ENCODE measurements around the gene TMEM54.

Gene TMEM54

DNA sequence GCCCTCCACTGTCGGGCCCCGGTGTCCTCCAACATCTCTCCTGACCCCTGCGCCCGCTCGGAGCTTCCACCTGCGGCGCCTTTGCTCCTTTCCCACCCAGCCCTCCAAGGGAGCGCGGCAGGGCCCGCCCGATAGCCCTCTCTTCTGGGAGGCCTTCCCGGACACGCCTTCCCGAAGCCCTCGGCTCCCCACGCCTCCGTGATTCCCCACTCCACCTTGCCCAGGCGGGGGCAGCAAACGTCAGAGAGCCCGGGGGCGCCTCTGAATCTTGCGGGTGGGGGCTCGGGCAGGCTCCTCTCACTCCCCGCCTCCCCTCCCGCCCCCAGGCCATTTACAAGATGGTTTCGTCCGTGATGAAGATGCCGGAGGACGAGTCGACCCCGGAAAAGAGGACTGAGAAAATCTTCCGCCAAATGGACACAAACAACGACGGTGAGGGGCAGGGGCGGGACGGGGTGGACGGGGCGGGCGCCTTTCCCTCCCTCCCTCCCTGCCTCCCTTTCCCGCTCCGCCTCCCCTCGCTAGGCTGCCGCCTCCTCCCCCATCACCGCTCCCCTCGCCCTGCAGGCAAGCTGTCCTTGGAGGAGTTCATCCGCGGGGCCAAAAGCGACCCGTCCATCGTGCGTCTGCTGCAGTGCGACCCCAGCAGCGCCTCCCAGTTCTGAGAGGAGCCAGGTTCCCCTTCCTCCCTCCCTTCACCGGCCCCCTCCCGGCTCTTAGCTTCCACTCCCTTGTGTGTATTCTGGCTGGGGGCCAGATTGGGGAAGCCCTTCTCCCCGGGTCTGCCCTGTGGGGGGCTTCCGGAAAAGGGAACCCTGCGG is 7.8 kb downstream of the TMEM54 start:
- peak; percentile 65 for DNase-seq

DNA sequence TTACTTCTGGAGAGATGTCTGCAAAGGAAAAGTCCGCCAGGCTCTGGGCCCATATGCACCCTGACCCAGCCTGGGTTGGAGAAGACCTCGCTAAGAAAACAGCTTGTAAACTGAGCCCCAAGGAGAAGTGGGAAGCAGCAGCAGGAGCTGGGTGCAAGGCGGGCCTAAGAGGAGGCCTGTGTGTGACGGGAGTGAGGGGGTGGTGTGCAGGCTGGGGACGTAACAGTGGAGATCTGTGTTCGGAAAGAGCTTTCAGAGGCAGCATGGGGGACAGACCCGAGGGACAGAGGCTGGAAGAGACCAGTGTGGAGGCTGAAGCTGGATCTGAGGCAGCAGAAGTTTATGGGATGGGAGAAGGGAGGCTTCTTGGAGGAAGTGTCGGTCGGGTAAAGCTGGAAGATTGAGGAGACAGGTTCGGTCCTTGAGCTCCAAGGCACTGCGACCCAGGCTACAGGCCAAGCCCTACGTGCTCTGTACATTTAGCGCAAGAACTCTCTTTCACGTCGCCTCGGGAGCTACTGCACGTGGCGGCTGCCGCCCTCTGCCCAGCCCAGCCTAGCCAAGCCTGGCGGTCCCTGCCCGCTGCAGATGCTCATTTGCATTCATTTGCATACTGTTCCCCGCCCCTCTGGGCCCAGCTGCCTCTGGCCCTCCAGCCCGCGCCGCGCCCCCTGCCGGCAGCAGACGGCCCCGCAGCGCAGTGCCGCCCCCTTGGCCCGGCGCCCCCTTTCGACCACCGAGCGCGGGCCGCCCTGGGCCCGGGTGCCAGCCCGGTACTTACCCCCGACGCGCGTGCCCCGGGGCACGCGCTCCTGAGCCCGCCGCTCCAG is 8.6 kb downstream of the TMEM54 start:
- DNase-seq: peak; percentile 68

DNA sequence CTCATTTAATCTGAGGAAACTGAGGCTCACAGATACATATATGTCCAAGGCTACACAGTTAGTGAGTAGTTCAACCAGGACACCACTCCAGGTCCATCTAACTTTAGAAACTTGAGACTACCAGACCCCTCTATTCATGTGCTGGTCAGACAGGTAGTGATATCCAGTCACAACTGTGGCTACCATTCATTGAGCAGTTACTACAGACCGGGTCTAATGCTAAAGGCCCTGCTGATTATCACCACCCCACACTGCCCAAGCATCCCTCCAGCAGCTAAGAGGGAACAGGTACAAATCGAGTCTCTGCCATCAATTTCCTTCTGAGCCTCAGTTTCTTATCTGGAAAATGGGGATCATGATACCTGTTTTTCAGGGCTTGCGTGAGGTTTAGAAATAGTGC is 9.6 kb downstream of the TMEM54 start:
- no peak for DNase-seq

DNA sequence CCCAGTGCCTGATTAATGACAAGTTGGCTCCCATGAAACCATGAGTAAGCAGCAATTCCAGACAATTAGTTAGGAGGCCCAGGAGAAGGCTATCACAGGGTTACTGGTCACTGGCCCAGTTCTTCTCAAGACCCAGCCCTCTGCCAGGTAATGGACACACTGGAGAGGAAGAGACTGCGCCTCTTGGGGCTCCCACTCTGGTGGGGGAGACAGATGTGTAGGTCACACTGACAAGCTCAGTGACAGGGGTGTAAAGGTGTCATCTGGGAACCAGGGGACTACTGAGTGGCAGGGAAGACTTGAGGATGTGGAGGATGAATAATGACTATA is 10.0 kb downstream of the TMEM54 start:
- no peak for DNase-seq

DNA sequence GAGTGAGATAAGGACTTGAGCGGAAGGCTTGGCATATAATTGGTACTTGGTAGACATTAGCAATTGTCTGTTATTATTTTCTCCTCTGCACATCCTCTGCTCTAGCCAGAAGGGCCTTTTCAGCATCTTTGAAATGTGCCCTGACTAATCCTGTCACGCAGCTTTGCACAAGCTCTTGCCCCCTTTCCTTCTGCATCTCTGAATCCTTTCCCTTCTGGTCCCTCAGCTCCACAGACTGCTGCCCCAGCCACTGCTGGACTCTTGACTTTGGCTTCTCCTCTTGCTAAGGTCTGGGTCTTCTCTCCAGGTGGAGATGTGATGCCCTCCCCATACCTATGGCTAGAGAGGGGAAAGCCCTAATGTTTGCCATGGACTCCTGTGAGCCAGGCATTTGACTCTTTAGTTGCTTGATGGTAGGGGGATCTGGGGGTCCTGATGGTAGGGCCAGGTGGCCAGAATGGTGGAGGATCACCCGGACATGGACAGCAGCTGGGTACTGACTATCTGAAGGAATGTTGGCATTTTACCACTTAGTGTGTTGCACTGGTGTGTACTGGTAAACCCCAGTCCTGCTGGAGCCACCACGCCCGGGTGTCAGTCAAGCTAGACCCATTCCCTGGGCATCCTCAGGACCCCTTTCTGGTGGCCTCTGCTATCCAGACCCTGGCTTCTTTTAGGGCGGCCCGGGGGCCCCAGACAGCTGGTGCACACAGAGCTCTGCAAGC is 10.5 kb downstream of the TMEM54 start:
- DNase-seq: no peak

- DNase-seq: no peak
Measured at GRCh38 chr1:32889731-32890278, 11.4 kb downstream of the TMEM54 start.

GRCh38 chr1:32888677-32889420 is 12.3 kb downstream of the TMEM54 start:
- no peak for DNase-seq

- DNase-seq: no peak
Measured at GRCh38 chr1:32888134-32888533, 13.1 kb downstream of the TMEM54 start.

- no peak for DNase-seq
Measured at GRCh38 chr1:32887623-32888022, 13.6 kb downstream of the TMEM54 start.

DNA sequence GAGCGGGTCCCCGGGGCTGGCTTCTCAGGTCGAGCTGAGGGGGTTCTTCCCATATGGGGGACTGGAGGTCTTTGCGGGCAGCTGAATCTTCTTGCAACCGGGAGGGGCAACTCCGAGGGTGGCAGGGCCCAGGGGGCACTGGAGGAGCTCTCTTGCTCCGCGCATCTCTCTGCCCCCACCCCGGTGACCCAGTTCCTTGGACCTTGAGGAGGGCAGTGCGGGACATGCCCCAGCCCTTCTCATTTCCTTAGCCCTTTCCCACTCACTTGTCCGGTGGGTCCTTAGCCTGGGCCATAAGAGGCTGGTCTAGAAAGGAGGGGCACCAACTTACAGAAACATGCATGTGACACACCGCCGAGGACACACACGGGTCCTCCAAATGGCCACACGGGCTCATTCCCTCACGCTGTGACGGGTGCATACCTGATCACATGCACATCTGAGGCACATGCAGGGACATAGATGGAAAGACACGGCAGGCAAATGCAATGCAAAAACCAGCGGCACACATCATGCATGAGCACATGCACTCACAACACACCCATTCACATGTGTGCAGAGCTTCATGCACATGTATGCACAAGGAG is 14.3 kb downstream of the TMEM54 start:
- DNase-seq: no peak

DNA sequence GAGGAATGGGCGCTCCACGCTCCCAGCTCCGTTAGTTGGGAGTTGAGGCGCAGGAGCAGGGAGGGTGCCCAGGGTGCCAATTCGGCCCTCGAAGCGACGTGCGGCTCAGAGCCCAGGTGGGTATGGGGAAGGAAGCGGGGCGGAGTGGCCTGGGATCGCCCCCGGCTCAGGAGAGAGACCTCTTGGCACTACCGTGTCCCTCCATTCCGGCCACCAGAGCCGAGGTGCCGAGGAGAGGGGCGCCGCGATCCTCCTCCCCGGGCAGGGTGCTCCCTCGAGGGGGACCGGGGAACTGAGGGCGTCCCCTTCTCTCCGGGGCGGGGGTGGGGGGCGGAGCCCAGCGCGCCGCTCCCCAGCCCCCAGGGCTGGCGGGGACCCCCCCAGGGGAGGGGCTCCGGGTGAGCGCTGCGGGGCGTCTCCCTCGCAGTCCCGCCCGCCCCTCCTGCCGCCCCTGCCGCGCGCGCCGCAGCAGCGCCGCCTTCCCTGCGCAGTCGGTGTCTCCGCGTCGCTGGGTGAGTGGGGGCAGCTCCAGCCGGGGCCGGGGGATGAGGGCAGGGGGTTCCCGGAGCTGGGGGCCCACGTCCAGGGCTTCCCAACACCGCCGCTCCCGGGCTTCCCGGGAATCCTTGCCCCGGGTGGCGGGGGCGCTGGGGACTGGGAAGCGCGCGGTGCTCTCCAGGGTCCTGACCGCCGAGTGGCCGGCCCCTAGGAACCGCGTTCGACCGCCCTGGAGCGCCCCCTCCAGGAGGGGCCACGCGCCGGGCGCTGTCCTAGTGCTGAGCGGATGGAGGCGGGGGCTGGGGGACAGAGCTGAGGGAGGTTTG is 15.0 kb downstream of the TMEM54 start, which contains the start of gene HPCA:
Gene HPCA, plus strand, starts transcription at position 488 of the 824 bp plus-strand sequence. CDS start 2,408 bp downstream, outside the sequence.
- DNase-seq: peak; percentile 25

GRCh38 chr1:32885676-32886003 is 15.5 kb downstream of the TMEM54 start:
- DNase-seq: no peak

GRCh38 chr1:32884726-32885125 is 16.5 kb downstream of the TMEM54 start:
- no peak for DNase-seq

DNA sequence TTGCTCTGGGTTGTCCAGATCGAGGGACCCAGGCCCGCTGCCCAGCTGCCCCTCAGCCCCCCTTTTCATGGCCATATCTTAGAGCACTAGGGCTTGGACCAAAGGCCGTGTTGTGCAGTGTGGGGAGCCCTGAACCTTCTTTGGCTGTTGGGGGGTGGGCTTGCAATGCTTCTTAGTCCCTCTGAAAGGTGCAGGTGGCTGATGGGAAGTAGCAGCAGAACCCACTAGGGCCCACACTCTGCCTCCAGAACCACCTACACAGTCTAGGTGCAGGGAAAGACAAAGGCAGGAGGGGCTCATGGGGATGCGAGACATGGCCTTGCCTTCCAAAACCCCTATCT is 17.2 kb downstream of the TMEM54 start:
- no peak for DNase-seq

GRCh38 chr1:32883338-32884031 is 17.7 kb downstream of the TMEM54 start:
- DNase-seq: no peak

DNA sequence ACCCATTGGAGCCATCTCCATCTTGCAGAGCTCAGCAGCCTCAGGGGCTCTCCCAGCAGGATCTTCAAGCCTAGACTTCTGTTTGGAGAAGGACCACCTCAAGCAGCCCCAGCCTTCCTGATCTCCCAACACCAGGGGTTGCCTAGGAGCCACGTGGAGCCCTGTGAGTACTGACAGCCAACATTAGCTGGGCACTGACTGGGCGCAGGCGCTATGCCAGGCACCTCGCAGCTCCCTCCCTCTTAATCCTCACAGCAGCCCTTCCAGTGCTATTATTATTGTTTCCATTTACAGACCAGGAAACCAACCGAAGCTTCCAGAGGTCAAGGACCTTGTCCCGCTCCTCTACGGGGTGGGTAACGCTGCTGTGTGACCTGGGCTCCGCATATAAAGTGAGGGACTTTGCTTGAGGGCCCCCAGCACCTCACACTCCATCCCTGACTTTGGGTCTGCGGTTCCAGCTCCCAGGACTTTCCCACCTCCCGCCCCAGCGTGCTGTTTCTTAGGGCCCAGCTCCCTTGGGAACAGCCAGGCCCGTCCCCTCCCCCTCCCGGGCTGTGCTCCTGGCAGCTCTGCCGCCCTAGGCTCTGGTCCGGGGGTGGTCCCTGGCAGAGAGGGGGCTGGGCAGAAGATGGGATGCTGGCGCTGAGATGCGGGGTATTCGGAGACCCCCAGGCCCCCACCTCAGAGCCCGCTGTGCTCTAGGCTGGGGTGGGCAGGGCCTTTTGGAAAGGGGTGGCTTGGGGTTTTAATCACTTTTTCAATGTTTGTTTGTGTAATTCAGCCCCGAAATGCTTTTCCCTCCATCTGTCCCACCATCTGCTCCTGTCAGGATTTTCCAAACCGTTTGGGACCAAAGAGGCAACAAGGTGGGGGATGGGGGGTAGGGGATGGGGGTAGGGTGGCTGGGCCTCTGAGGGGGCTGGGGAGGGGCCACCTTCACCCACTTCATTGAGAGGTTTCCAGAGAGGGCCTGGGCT is 19.0 kb downstream of the TMEM54 start:
- no peak for DNase-seq

- no peak for DNase-seq
Measured at GRCh38 chr1:32881291-32881690, 19.9 kb downstream of the TMEM54 start.

- no peak for DNase-seq
Measured at GRCh38 chr1:32878637-32879041, 22.6 kb downstream of the TMEM54 start.

- DNase-seq: no peak
Measured at GRCh38 chr1:32878183-32878582, 23.0 kb downstream of the TMEM54 start.

Data from NCI-H1105 (cell line).